HepG2 (cell line): Measurements from ENCODE around the gene CCDC57. TPM values are rescaled to one million over a fixed set of nuclear protein-coding genes. Genes with fewer than 3 reads are reported as not detected.

ENCODE experiments used
- ARNT ChIP-seq: fragments of 450-650 bp; IDR thresholded peaks from 2 replicates; pipeline ENCODE4 v1.6.1; 2017
- ATF4 ChIP-seq, 2 experiments: fragments of 450-650 bp in 1 of 2; sonication (generic) in 1 of 2; formaldehyde crosslinking; IDR thresholded peaks; 2 replicates each; pipeline versions ENCODE4 v1.5.0 to v1.8.0; 2020 to 2022; ENCODE audit warnings: mild to moderate bottlenecking in 1 of 2, missing genetic modification reagents in 1 of 2
- CEBPG ChIP-seq: IDR thresholded peaks from 2 replicates; pipeline ENCODE4 v1.6.1; 2016
- CENPT ChIP-seq: sonication (generic); formaldehyde crosslinking; IDR thresholded peaks from 2 replicates; pipeline ENCODE4 v1.8.0; 2022; ENCODE audit warnings: low read depth, mild to moderate bottlenecking, moderate library complexity, missing genetic modification reagents
- FOXJ3 ChIP-seq: sonication (generic); formaldehyde crosslinking; IDR thresholded peaks from 2 replicates; pipeline ENCODE4 v1.4.0; 2020; ENCODE audit warnings: missing genetic modification reagents, mild to moderate bottlenecking, borderline replicate concordance
- FOXK1 ChIP-seq: sonication (generic); formaldehyde crosslinking; IDR thresholded peaks from 2 replicates; pipeline ENCODE4 v1.4.0; 2020; ENCODE audit warnings: low read depth, missing genetic modification reagents, borderline replicate concordance
- HIVEP1 ChIP-seq: sonication (generic); formaldehyde crosslinking; IDR thresholded peaks from 2 replicates; pipeline ENCODE4 v1.4.0; 2020; ENCODE audit warnings: mild to moderate bottlenecking, missing genetic modification reagents
- HNRNPUL1 ChIP-seq: fragments of 200-400 bp; formaldehyde crosslinking; IDR thresholded peaks from 2 replicates; pipeline ENCODE4 v1.6.1; 2017; ENCODE audit warnings: low read depth, mild to moderate bottlenecking, low read length, moderate library complexity
- NFATC3 ChIP-seq: sonication (generic); formaldehyde crosslinking; IDR thresholded peaks from 2 replicates; pipeline ENCODE4 v1.5.1; 2020; ENCODE audit warnings: mild to moderate bottlenecking, missing genetic modification reagents
- REXO4 ChIP-seq: sonication (generic); formaldehyde crosslinking; IDR thresholded peaks from 2 replicates; pipeline ENCODE4 v1.8.0; 2022; ENCODE audit warnings: missing genetic modification reagents, mild to moderate bottlenecking, borderline replicate concordance
- RFX5 ChIP-seq: IDR thresholded peaks from 2 replicates; pipeline ENCODE4 v1.6.1; 2011; ENCODE audit warnings: low read depth, low read length, improper control_type of control experiment
- RORA ChIP-seq: sonication (generic); formaldehyde crosslinking; IDR thresholded peaks from 2 replicates; pipeline ENCODE4 v1.5.0; 2020; ENCODE audit warnings: mild to moderate bottlenecking, missing genetic modification reagents, moderate library complexity
- SKI ChIP-seq: fragments of 450-650 bp; IDR thresholded peaks from one replicate; pipeline ENCODE4 v1.6.1; 2018; ENCODE audit warnings: mild to moderate bottlenecking; ENCODE audit not compliant: partially characterized antibody
- SP2 ChIP-seq: sonication (generic); formaldehyde crosslinking; IDR thresholded peaks from 2 replicates; pipeline ENCODE4 v1.5.1; 2020; ENCODE audit warnings: mild to moderate bottlenecking, missing genetic modification reagents
- STAG1 ChIP-seq: sonication (generic); formaldehyde crosslinking; IDR thresholded peaks from 2 replicates; pipeline ENCODE4 v1.4.0; 2020; ENCODE audit warnings: missing genetic modification reagents
- TOPORS ChIP-seq: sonication (generic); formaldehyde crosslinking; IDR thresholded peaks from 2 replicates; pipeline ENCODE4 v1.8.0; 2023; ENCODE audit warnings: mild to moderate bottlenecking, missing genetic modification reagents
- ZBTB49 ChIP-seq: sonication (generic); formaldehyde crosslinking; IDR thresholded peaks from 2 replicates; pipeline ENCODE4 v1.4.0; 2020; ENCODE audit warnings: missing genetic modification reagents, borderline replicate concordance
- ZNF263 ChIP-seq: sonication (generic); formaldehyde crosslinking; IDR thresholded peaks from 2 replicates; pipeline ENCODE4 v1.4.0; 2020; ENCODE audit warnings: missing genetic modification reagents
- ZNF264 ChIP-seq: sonication (generic); formaldehyde crosslinking; IDR thresholded peaks from 2 replicates; pipeline ENCODE4 v1.4.0; 2020; ENCODE audit warnings: missing genetic modification reagents
- ZNF350 ChIP-seq: sonication (generic); formaldehyde crosslinking; IDR thresholded peaks from 2 replicates; pipeline ENCODE4 v1.4.0; 2020; ENCODE audit warnings: mild to moderate bottlenecking, low read depth, missing genetic modification reagents, borderline replicate concordance
- ZNF543 ChIP-seq: sonication (generic); formaldehyde crosslinking; IDR thresholded peaks from 2 replicates; pipeline ENCODE4 v1.4.0; 2020; ENCODE audit warnings: mild to moderate bottlenecking, missing genetic modification reagents
- ZNF549 ChIP-seq: sonication (generic); formaldehyde crosslinking; IDR thresholded peaks from 2 replicates; pipeline ENCODE4 v1.5.0; 2020; ENCODE audit warnings: missing genetic modification reagents
- ZNF605 ChIP-seq: sonication (generic); formaldehyde crosslinking; IDR thresholded peaks from 2 replicates; pipeline ENCODE4 v1.8.0; 2022; ENCODE audit warnings: mild to moderate bottlenecking, missing genetic modification reagents
- ZNF878 ChIP-seq: sonication (generic); formaldehyde crosslinking; IDR thresholded peaks from 2 replicates; pipeline ENCODE4 v1.8.1; 2023; ENCODE audit warnings: mild to moderate bottlenecking, missing genetic modification reagents, moderate library complexity
- polyA plus RNA-seq, 8 experiments: library from polyadenylated mRNA; depleted of rRNA in 3 of 8; stranded (reverse) in 7 of 8; unstranded in 1 of 8; fragments of >200 nt; fragmentation: Illumina TruSeq in 4 of 8; extraction: Trizol in 4 of 8; gene quantifications; 2 replicates each; pipeline versions ENCODE4 v1.2.1 to v1.2.3, GENCODE V29; 2011 to 2016; ENCODE audit warnings: low read depth in 4 of 8, missing spikeins in 1 of 8, mixed read lengths in 1 of 8; ENCODE audit not compliant: insufficient read depth in 1 of 8
- total RNA-seq, 5 experiments: library from RNA; depleted of rRNA; stranded (reverse); fragments of >200 nt; fragmentation: Illumina TruSeq; extraction: Trizol; gene quantifications; 2 replicates each; pipeline ENCODE4 v1.2.3, GENCODE V29; 2016; ENCODE audit warnings: low read depth in 1 of 5
- TF ChIP-seq, protein P1 (sequence below): sonication (generic); formaldehyde crosslinking; IDR thresholded peaks from 2 replicates; pipeline ENCODE4 v1.4.0; 2020; ENCODE audit warnings: mild to moderate bottlenecking, missing genetic modification reagents
- TF ChIP-seq, protein P2 (sequence below): sonication (generic); formaldehyde crosslinking; conservative IDR thresholded peaks from 2 replicates; pipeline ENCODE4 v1.8.1; 2023; ENCODE audit warnings: missing genetic modification reagents

The CCDC57 gene
- total and polyA plus RNA-seq, 2 of the 13 experiments (the other 11 are each of a cell fraction or from before 2014, with no cell fraction given) = 59.3 to 59.9 TPM

GRCh38 chr17:82101767-82102679 lies 110.6 kb downstream of the CCDC57 start (continued):
- TF ChIP-seq ZNF350 (CRISPR knock-in tag) (peak; percentile 89), CENPT (CRISPR knock-in tag) (no peak; the same call in 1 of the 2 replicates), FOXJ3 (CRISPR knock-in tag) (no peak; the same call in 1 of the 2 replicates), HNRNPUL1 (no peak), ATF4 (CRISPR knock-in tag; IDR thresholded peaks at IDR 0.05) (no peak), CEBPG (CRISPR knock-in tag) (peak; percentile 92), ZNF605 (CRISPR knock-in tag) (no peak; the same call in none of the 2 replicates), HIVEP1 (peak; percentile 76), ARNT (no peak), ZNF878 (CRISPR knock-in tag) (peak; percentile 61; the same call in 1 of the 2 replicates), ZNF549 (CRISPR knock-in tag) (no peak), TOPORS (CRISPR knock-in tag) (no peak), ZNF264 (CRISPR knock-in tag) (no peak), NFATC3 (CRISPR knock-in tag) (no peak), ZNF263 (CRISPR knock-in tag) (peak; percentile 44; the same call in 1 of the 2 replicates), REXO4 (CRISPR knock-in tag) (no peak), SP2 (CRISPR knock-in tag) (peak; percentile 44), SKI (peak; percentile 66), RFX5 (no peak), STAG1 (CRISPR knock-in tag) (no peak; the same call in 1 of the 2 replicates), RORA (CRISPR knock-in tag) (no peak), ZNF543 (CRISPR knock-in tag) (peak; percentile 13; the same call in 1 of the 2 replicates), ZBTB49 (CRISPR knock-in tag) (no peak), FOXK1 (CRISPR knock-in tag) (peak; percentile 56; the same call in 1 of the 2 replicates)
- TF ChIP-seq, protein P1, sequence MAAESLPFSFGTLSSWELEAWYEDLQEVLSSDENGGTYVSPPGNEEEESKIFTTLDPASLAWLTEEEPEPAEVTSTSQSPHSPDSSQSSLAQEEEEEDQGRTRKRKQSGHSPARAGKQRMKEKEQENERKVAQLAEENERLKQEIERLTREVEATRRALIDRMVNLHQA (CRISPR knock-in tag) = 0 out of 2 replicates have a peak, but pooled peaks have one; percentile 60
- TF ChIP-seq, protein P2, sequence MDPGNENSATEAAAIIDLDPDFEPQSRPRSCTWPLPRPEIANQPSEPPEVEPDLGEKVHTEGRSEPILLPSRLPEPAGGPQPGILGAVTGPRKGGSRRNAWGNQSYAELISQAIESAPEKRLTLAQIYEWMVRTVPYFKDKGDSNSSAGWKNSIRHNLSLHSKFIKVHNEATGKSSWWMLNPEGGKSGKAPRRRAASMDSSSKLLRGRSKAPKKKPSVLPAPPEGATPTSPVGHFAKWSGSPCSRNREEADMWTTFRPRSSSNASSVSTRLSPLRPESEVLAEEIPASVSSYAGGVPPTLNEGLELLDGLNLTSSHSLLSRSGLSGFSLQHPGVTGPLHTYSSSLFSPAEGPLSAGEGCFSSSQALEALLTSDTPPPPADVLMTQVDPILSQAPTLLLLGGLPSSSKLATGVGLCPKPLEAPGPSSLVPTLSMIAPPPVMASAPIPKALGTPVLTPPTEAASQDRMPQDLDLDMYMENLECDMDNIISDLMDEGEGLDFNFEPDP (CRISPR knock-in tag) = no peak
